ENCODE data around the gene SPRY4.

- TF ChIP-seq EZH2 (optimal IDR thresholded peaks at IDR 0.05; ENCODE audit: low read depth, low read length) (no peak), CTCF (IDR thresholded peaks at IDR 0.05; ENCODE audit: low read length) (no peak), EZH2phosphoT487 (IDR thresholded peaks at IDR 0.05; ENCODE audit: low read length) (no peak)
These were observed 18.7 kb downstream of the SPRY4 start for GRCh38 chr5:142306077-142306502.
